CD4-positive, alpha-beta T cell treated with Interleukin-21 for 1 hour (primary cell): ENCODE results near the gene PVALB.

Experiments used
- DNase-seq: peaks from one replicate; pipeline ENCODE4 v3.0.0-alpha.2; 2020

PVALB gene

GRCh38 chr22:36846271-36846670, 29.4 kb upstream of the PVALB start:
- DNase-seq: no peak

- DNase-seq: no peak
These were observed 23.3 kb upstream of the PVALB start for GRCh38 chr22:36840106-36840505.

GRCh38 chr22:36839356-36840073, 22.7 kb upstream of the PVALB start:
- no peak for DNase-seq

GRCh38 chr22:36838119-36839030, 21.5 kb upstream of the PVALB start:
- DNase-seq: no peak

GRCh38 chr22:36835903-36836302, 19.1 kb upstream of the PVALB start:
- no peak for DNase-seq

- DNase-seq: no peak
These were observed 16.2 kb upstream of the PVALB start for GRCh38 chr22:36833073-36833472.

- DNase-seq: no peak
These were observed 14.9 kb upstream of the PVALB start for GRCh38 chr22:36831717-36832116.

GRCh38 chr22:36831206-36831605, 14.4 kb upstream of the PVALB start:
- DNase-seq: no peak

- DNase-seq: peak; percentile 25
These were observed 13.8 kb upstream of the PVALB start for GRCh38 chr22:36830601-36831000.

GRCh38 chr22:36829370-36830002, 12.7 kb upstream of the PVALB start:
- DNase-seq: no peak

GRCh38 chr22:36828815-36829214, 12.0 kb upstream of the PVALB start:
- DNase-seq: no peak

GRCh38 chr22:36826262-36826661, 9.4 kb upstream of the PVALB start:
- no peak for DNase-seq

- DNase-seq: no peak
These were observed 7.8 kb upstream of the PVALB start for GRCh38 chr22:36824655-36825054.

GRCh38 chr22:36823186-36823839, 6.5 kb upstream of the PVALB start:
- DNase-seq: no peak

GRCh38 chr22:36822581-36822980, 5.7 kb upstream of the PVALB start:
- no peak for DNase-seq

- DNase-seq: no peak
These were observed 2.3 kb upstream of the PVALB start for GRCh38 chr22:36819112-36819511.

- DNase-seq: no peak
These were observed 1.3 kb upstream of the PVALB start for GRCh38 chr22:36818010-36818642.

GRCh38 chr22:36817525-36817848, 652 bp upstream of the PVALB start:
- DNase-seq: no peak

- DNase-seq: no peak
These were observed 548 bp downstream of the PVALB start for GRCh38 chr22:36816339-36816635.

- no peak for DNase-seq
These were observed 1.1 kb downstream of the PVALB start for GRCh38 chr22:36815558-36816338.

GRCh38 chr22:36814801-36815200, 2.0 kb downstream of the PVALB start:
- no peak for DNase-seq

- DNase-seq: no peak
These were observed 5.6 kb downstream of the PVALB start for GRCh38 chr22:36811094-36811800.
